Endothelial cell of umbilical vein (primary cell): Measurements from ENCODE around the gene LARP1B. TPM values are rescaled to one million over a fixed set of nuclear protein-coding genes. Genes with fewer than 3 reads are reported as not detected.
A peak's percentile ranks its signal among the peaks of the same experiment; 100 is the strongest.

ENCODE experiments used
- BruUV-seq: library from RNA; stranded (reverse); fragments of 400-500 nt; replicated peaks from 2 replicates; lab custom pipeline; 2021; lab: Mats Ljungman, UMichigan
- CTCF ChIA-PET: fragments of 300-600, 350-600 bp; sonication (Branson Sonifier 250); formaldehyde crosslinking; loops from one replicate; lab custom pipeline; 2021; ENCODE audit warnings: antibody characterized with exemption, inconsistent platforms; lab: Charles Lee
- POLR2A ChIA-PET: fragments of 300-600, 350-600 bp; sonication (Branson Sonifier 250); formaldehyde crosslinking; loops from one replicate; lab custom pipeline; 2021; ENCODE audit warnings: antibody characterized with exemption, inconsistent platforms; lab: Charles Lee
- DNase-seq: peaks from one replicate; pipeline ENCODE4 v3.0.0-alpha.2; 2011; ENCODE audit warnings: low read depth, low spot score
- FAIRE-seq: peaks from 2 replicates; lab custom pipeline; 2011; peaks lifted over from hg19 to GRCh38; lab: Jason Lieb, UNC
- H2AFZ ChIP-seq: 2 replicates; pipeline ENCODE4 v1.6.0; 2012; ENCODE audit warnings: low read depth, low read length, control low read depth, inconsistent platforms
- H3K27ac ChIP-seq: 2 replicates; pipeline ENCODE4 v1.5.1; 2011; ENCODE audit warnings: low read depth, mild to moderate bottlenecking, control low read depth, low read length, moderate library complexity; ENCODE audit not compliant: insufficient read depth
- H3K27me3 ChIP-seq, 2 experiments: 2 replicates each; pipeline versions ENCODE4 v1.6.0 to v1.6.1; 2011; ENCODE audit warnings: low read length in 2 of 2, mixed read lengths in 1 of 2; ENCODE audit not compliant: control insufficient read depth in 2 of 2, insufficient read depth in 2 of 2
- H3K36me3 ChIP-seq, 2 experiments: 2 replicates in 1 of 2; 3 replicates in 1 of 2; pipeline ENCODE4 v1.5.1; 2011; ENCODE audit warnings: low read length in 2 of 2, mild to moderate bottlenecking in 1 of 2, moderate library complexity in 1 of 2; ENCODE audit not compliant: control insufficient read depth in 2 of 2, insufficient read depth in 2 of 2; ENCODE audit errors: extremely low read depth in 1 of 2
- H3K4me1 ChIP-seq: 3 replicates; pipeline ENCODE4 v1.5.1; 2011; ENCODE audit warnings: mild to moderate bottlenecking, low read length; ENCODE audit not compliant: control insufficient read depth, insufficient read depth; ENCODE audit errors: extremely low read depth
- H3K4me2 ChIP-seq: 2 replicates; pipeline ENCODE4 v1.6.1; 2011; ENCODE audit warnings: low read length, control low read depth, mixed read lengths; ENCODE audit not compliant: insufficient read depth
- H3K4me3 ChIP-seq, 3 experiments: fragments of 200-600 bp in 1 of 3; sonication (generic), shearing (Covaris generic) in 1 of 3; replicated peaks in 1 of 3; 2 replicates each; pipeline ENCODE4 v1.5.1; 2011 to 2016; ENCODE audit warnings: control low read depth in 3 of 3, low read length in 3 of 3, mild to moderate bottlenecking in 2 of 3, inconsistent platforms in 1 of 3, low read depth in 1 of 3, moderate library complexity in 1 of 3; ENCODE audit not compliant: insufficient read depth in 1 of 3
- H3K79me2 ChIP-seq: 2 replicates; pipeline ENCODE4 v1.6.0; 2012; ENCODE audit warnings: low read length, inconsistent platforms; ENCODE audit not compliant: control insufficient read depth, insufficient read depth
- H3K9ac ChIP-seq: replicated peaks from 2 replicates; pipeline ENCODE3; 2011; ENCODE audit warnings: low read length, control low read depth; ENCODE audit not compliant: insufficient read depth; ENCODE audit errors: extremely low read depth
- H3K9me1 ChIP-seq: replicated peaks from 3 replicates; pipeline ENCODE4 v1.6.0; 2011; ENCODE audit warnings: mild to moderate bottlenecking, low read length; ENCODE audit not compliant: control insufficient read depth, insufficient read depth; ENCODE audit errors: extremely low read depth
- H3K9me3 ChIP-seq: replicated peaks from 2 replicates; pipeline ENCODE4 v1.5.1; 2012; ENCODE audit warnings: low read length, inconsistent platforms; ENCODE audit not compliant: control insufficient read depth, insufficient read depth
- H4K20me1 ChIP-seq: replicated peaks from 2 replicates; pipeline ENCODE3; 2011; ENCODE audit warnings: mild to moderate bottlenecking, low read length; ENCODE audit not compliant: control insufficient read depth, insufficient read depth; ENCODE audit errors: extremely low read depth
- CTCF ChIP-seq, 2 donors: IDR thresholded peaks; 1 replicate in 1 of 2; 2 replicates in 1 of 2; pipeline ENCODE4 v1.5.1; 2011; ENCODE audit warnings: low read length in 2 of 2, mild to moderate bottlenecking in 2 of 2, moderate library complexity in 2 of 2, control low read depth in 1 of 2, inconsistent platforms in 1 of 2, low read depth in 1 of 2; ENCODE audit not compliant: insufficient read depth in 1 of 2; ENCODE audit errors: extremely low read depth in 1 of 2
- EZH2 ChIP-seq: IDR thresholded peaks from 2 replicates; pipeline ENCODE4 v1.6.1; 2012; ENCODE audit warnings: borderline replicate concordance, low read depth, mild to moderate bottlenecking, moderate library complexity, low read length, inconsistent platforms; ENCODE audit not compliant: severe bottlenecking
- FOS ChIP-seq: IDR thresholded peaks from 2 replicates; pipeline ENCODE4 v1.6.1; 2011; ENCODE audit warnings: mild to moderate bottlenecking, low read length, moderate library complexity, borderline replicate concordance; ENCODE audit not compliant: insufficient read depth
- JUN ChIP-seq: IDR thresholded peaks from 2 replicates; pipeline ENCODE4 v1.6.1; 2011; ENCODE audit warnings: borderline replicate concordance, low read depth; ENCODE audit not compliant: insufficient read length, insufficient read depth
- MAX ChIP-seq: IDR thresholded peaks from 2 replicates; pipeline ENCODE4 v1.6.1; 2011; ENCODE audit not compliant: insufficient read depth, insufficient read length
- dilution Hi-C: fragments of 300-500 bp; cut with MboI; formaldehyde crosslinking; loops from one replicate; pipeline ENCODE4 v1.15.0; 2019; ENCODE audit warnings: low sequenced_read_pairs; ENCODE audit not compliant: extremely low pct_ligation_motif_present
- intact Hi-C: fragments of 100-400 bp; cut with micrococcal nuclease; formaldehyde crosslinking; loops from one replicate; pipeline ENCODE4 v1.10.0; 2022
- polyA plus RNA-seq, 4 experiments: library from polyadenylated mRNA; depleted of rRNA in 3 of 4; stranded (reverse) in 3 of 4; unstranded in 1 of 4; fragments of >200 nt; gene quantifications; 2 replicates each; pipeline versions ENCODE4 v1.2.1 to v1.2.3, GENCODE V29; 2011 to 2012; ENCODE audit warnings: missing spikeins in 1 of 4
- total RNA-seq: library from RNA; stranded (reverse); gene quantifications from 2 replicates; pipeline ENCODE4 v1.2.3, GENCODE V29; 2021

LARP1B gene
- total and polyA plus RNA-seq, 2 donors (not counting 3 experiments of a cell fraction or from before 2014, with no cell fraction given): 7.3 to 28.8 TPM

GRCh38 chr4:128159967-128160366 lies 98.9 kb downstream of the LARP1B start:
- intact Hi-C loops (loop anchor here (1.0 to 5.0 kb wide), 3 partner anchors 126 to 342 kb away; partner anchors contain the start of gene PLK4), dilution Hi-C loops (no loop called here)
- H3K9ac ChIP-seq: no peak overlapping the region
- H3K27me3 ChIP-seq: no peaks in the 10 kb centered on the region
- no TSS peak for BruUV-seq
- peak; percentile 63 for FAIRE-seq
- POLR2A ChIA-PET: no interaction called here
- H4K20me1 ChIP-seq: no peaks in the 10 kb centered on the region
- H3K9me1 ChIP-seq: no peaks in the 10 kb centered on the region
- H3K27ac ChIP-seq: peak overlapping the region; percentile 49
- no peak overlapping the region for H3K4me2 ChIP-seq
- H3K79me2 ChIP-seq: no peaks in the 10 kb centered on the region
- H3K36me3 ChIP-seq: no peaks in the 10 kb centered on the region
- H2AFZ ChIP-seq: no peak overlapping the region
- CTCF ChIA-PET: interaction anchor here (1.1 to 2.2 kb wide), 2 partner anchors 32 to 91 kb away, joined by 5 to 6 read pairs; no protein-coding TSS in a partner anchor
- DNase-seq: peak; percentile 62
- peaks cover 67% of the 10 kb centered on the region for H3K4me1 ChIP-seq
- TF ChIP-seq EZH2: no peak
- no peak for TF ChIP-seq MAX
- TF ChIP-seq CTCF (IDR thresholded peaks at IDR 0.05; ENCODE audit: extremely low read depth in 1 of 2, insufficient read depth in 1 of 2, low read depth in 1 of 2, low read length in 2 of 2): no peak
- TF ChIP-seq JUN: no peak
- no peak for TF ChIP-seq FOS
- no peak overlapping the region for H3K4me3 ChIP-seq
- no peaks in the 10 kb centered on the region for H3K9me3 ChIP-seq
